Mesodermal cell (in vitro differentiated cells): Measurements from ENCODE around the gene DHRS3.

ENCODE experiments used
- H3K27ac ChIP-seq: 2 replicates; pipeline ENCODE4 v1.7.0; 2013; ENCODE audit warnings: mild to moderate bottlenecking, low read depth, low read length, moderate library complexity; ENCODE audit not compliant: severe bottlenecking
- H3K36me3 ChIP-seq: 2 replicates; pipeline ENCODE4 v1.7.1; 2013; ENCODE audit warnings: mild to moderate bottlenecking, low read length, moderate library complexity; ENCODE audit not compliant: control insufficient read depth, insufficient read depth
- H3K4me1 ChIP-seq: one replicate; pipeline ENCODE4 v1.7.1; 2013; ENCODE audit warnings: mild to moderate bottlenecking, low read length; ENCODE audit not compliant: insufficient read depth, control insufficient read depth, poor library complexity, severe bottlenecking
- H3K4me3 ChIP-seq: 2 replicates; pipeline ENCODE4 v1.7.0; 2013; ENCODE audit warnings: low read length, control low read depth, mild to moderate bottlenecking; ENCODE audit not compliant: insufficient read depth, poor library complexity, severe bottlenecking; ENCODE audit errors: extremely low read depth
- H3K9me3 ChIP-seq: 2 replicates; pipeline ENCODE4 v1.7.1; 2013; ENCODE audit warnings: mild to moderate bottlenecking, low read length, moderate library complexity; ENCODE audit not compliant: control insufficient read depth
- WGBS, 2 experiments: methylation state at CpG; one replicate each; pipeline ENCODE4 v1.1.5; 2013; ENCODE audit warnings: missing lambda C conversion rate in 2 of 2; ENCODE audit not compliant: insufficient coverage in 2 of 2; 5-methylcytosine and 5-hydroxymethylcytosine counted together

The DHRS3 gene

GRCh38 chr1:12637693-12638092 lies 19.7 kb upstream of the DHRS3 start:
- Histone ChIP-seq H3K4me3 (no peak overlapping the region), H3K9me3 (peaks cover 25% of the 10 kb centered on the region), H3K4me1 (peaks cover 5% of the 10 kb centered on the region), H3K27ac (no peak overlapping the region), H3K36me3 (no peaks in the 10 kb centered on the region)
- 93 to 97% methylated on average over 7 of the region's 8 CpGs for WGBS, 2 experiments

- Histone ChIP-seq H3K4me1 (peaks cover 5% of the 10 kb centered on the region), H3K9me3 (peaks cover 22% of the 10 kb centered on the region), H3K4me3 (no peak overlapping the region), H3K27ac (no peak overlapping the region), H3K36me3 (no peaks in the 10 kb centered on the region)
- WGBS, 2 experiments: 84 to 89% methylated on average over 11 to 12 of the region's 15 CpGs
These were observed 18.3 kb upstream of the DHRS3 start for GRCh38 chr1:12636098-12636950.

GRCh38 chr1:12634696-12635202 lies 16.7 kb upstream of the DHRS3 start:
- H3K27ac ChIP-seq: no peak overlapping the region
- H3K36me3 ChIP-seq: no peaks in the 10 kb centered on the region
- H3K4me1 ChIP-seq: peaks cover 5% of the 10 kb centered on the region
- H3K9me3 ChIP-seq: peaks cover 9% of the 10 kb centered on the region
- no peak overlapping the region for H3K4me3 ChIP-seq
- WGBS, 2 experiments: 94 to 96% methylated on average over 15 to 18 of the region's 18 CpGs

GRCh38 chr1:12634156-12634555 lies 16.1 kb upstream of the DHRS3 start:
- H3K36me3 ChIP-seq: no peaks in the 10 kb centered on the region
- 85 to 94% methylated on average over 4 to 6 of the region's 8 CpGs for WGBS, 2 experiments
- peaks cover 5% of the 10 kb centered on the region for H3K4me1 ChIP-seq
- H3K27ac ChIP-seq: no peak overlapping the region
- no peak overlapping the region for H3K4me3 ChIP-seq
- H3K9me3 ChIP-seq: peaks cover 4% of the 10 kb centered on the region

- Histone ChIP-seq H3K9me3 (no peaks in the 10 kb centered on the region), H3K27ac (no peak overlapping the region), H3K4me3 (no peak overlapping the region), H3K36me3 (no peaks in the 10 kb centered on the region), H3K4me1 (peaks cover 5% of the 10 kb centered on the region)
- WGBS, 2 experiments: 90 to 97% methylated on average over 6 to 7 of the region's 8 CpGs
These were observed 13.6 kb upstream of the DHRS3 start for GRCh38 chr1:12631571-12631970.

- Histone ChIP-seq H3K9me3 (no peaks in the 10 kb centered on the region), H3K36me3 (no peaks in the 10 kb centered on the region), H3K27ac (no peak overlapping the region), H3K4me3 (no peak overlapping the region), H3K4me1 (peaks cover under 1% of the 10 kb centered on the region)
- WGBS, 2 experiments: 91% methylated on average over 4 to 6 of the region's 6 CpGs
These were observed 13.0 kb upstream of the DHRS3 start for GRCh38 chr1:12630946-12631530.

GRCh38 chr1:12629985-12630760 lies 12.2 kb upstream of the DHRS3 start:
- Histone ChIP-seq H3K36me3 (no peaks in the 10 kb centered on the region), H3K27ac (no peak overlapping the region), H3K4me1 (no peaks in the 10 kb centered on the region), H3K4me3 (no peak overlapping the region), H3K9me3 (no peaks in the 10 kb centered on the region)
- 87 to 92% methylated on average over 13 to 14 of the region's 15 CpGs for WGBS, 2 experiments

- WGBS, 2 experiments: 17 to 80% methylated on average over 1 of the region's 1 CpG
- H3K4me1 ChIP-seq: no peaks in the 10 kb centered on the region
- no peak overlapping the region for H3K4me3 ChIP-seq
- H3K36me3 ChIP-seq: no peaks in the 10 kb centered on the region
- no peak overlapping the region for H3K27ac ChIP-seq
- no peaks in the 10 kb centered on the region for H3K9me3 ChIP-seq
These were observed 11.5 kb upstream of the DHRS3 start for GRCh38 chr1:12629511-12629956.

GRCh38 chr1:12627296-12627695 lies 9.3 kb upstream of the DHRS3 start:
- H3K27ac ChIP-seq: no peak overlapping the region
- H3K4me1 ChIP-seq: no peaks in the 10 kb centered on the region
- H3K36me3 ChIP-seq: no peaks in the 10 kb centered on the region
- H3K9me3 ChIP-seq: no peaks in the 10 kb centered on the region
- no peak overlapping the region for H3K4me3 ChIP-seq
- 88% methylated on average over 4 to 5 of the region's 5 CpGs for whole genome bisulfite sequencing, 2 experiments

GRCh38 chr1:12626888-12627287 lies 8.9 kb upstream of the DHRS3 start:
- H3K4me1 ChIP-seq: no peaks in the 10 kb centered on the region
- 40 to 65% methylated on average over 2 to 3 of the region's 4 CpGs for WGBS, 2 experiments

More at GRCh38 chr1:12626888-12627287, 8.9 kb upstream of the DHRS3 start:
- Histone ChIP-seq H3K4me3 (no peak overlapping the region), H3K9me3 (no peaks in the 10 kb centered on the region), H3K27ac (no peak overlapping the region), H3K36me3 (no peaks in the 10 kb centered on the region)
